Activated T-cell treated with anti-CD3 and anti-CD28 coated beads, Interleukin-2, amount 50 U/mL, for 48 hours (primary cell): ENCODE data around the gene VNN1.
"Not testable (repeated sequence)": the region's sequence is repeated elsewhere in the genome, so short reads cannot be mapped to it uniquely, and the experiment has no call there.

Experiments
- DNase-seq, 2 experiments: peaks; one replicate each; pipeline ENCODE4 v3.0.0-alpha.2; 2020

VNN1 gene

GRCh38 chr6:132719736-132720448 is 6.0 kb upstream of the VNN1 start:
- DNase-seq: no peak

- DNase-seq: no peak
Measured at GRCh38 chr6:132715881-132716637, 2.2 kb upstream of the VNN1 start.

GRCh38 chr6:132715204-132715603 is 1.3 kb upstream of the VNN1 start:
- DNase-seq: no peak

GRCh38 chr6:132714160-132714559 is 305 bp upstream of the VNN1 start:
- DNase-seq: no peak

GRCh38 chr6:132712366-132712765 is 1.5 kb downstream of the VNN1 start:
- DNase-seq: no peak

GRCh38 chr6:132708771-132709170 is 5.1 kb downstream of the VNN1 start:
- no peak for DNase-seq

- no peak for DNase-seq
Measured at GRCh38 chr6:132708002-132708401, 5.9 kb downstream of the VNN1 start.

GRCh38 chr6:132706756-132707155 is 7.1 kb downstream of the VNN1 start:
- not testable (repeated sequence) for DNase-seq

GRCh38 chr6:132703936-132704335 is 9.9 kb downstream of the VNN1 start:
- no peak for DNase-seq

GRCh38 chr6:132698608-132699007 is 15.2 kb downstream of the VNN1 start:
- DNase-seq: no peak

- no peak for DNase-seq
Measured at GRCh38 chr6:132695773-132696172, 18.1 kb downstream of the VNN1 start.

GRCh38 chr6:132693478-132693877 is 20.4 kb downstream of the VNN1 start:
- DNase-seq: no peak

GRCh38 chr6:132690678-132691077 is 23.2 kb downstream of the VNN1 start:
- no peak for DNase-seq

- no peak for DNase-seq
Measured at GRCh38 chr6:132687306-132687705, 26.5 kb downstream of the VNN1 start.

- DNase-seq: no peak
Measured at GRCh38 chr6:132686531-132686930, 27.3 kb downstream of the VNN1 start.

- no peak for DNase-seq
Measured at GRCh38 chr6:132685009-132685408, 28.8 kb downstream of the VNN1 start.

GRCh38 chr6:132684272-132684671 is 29.6 kb downstream of the VNN1 start:
- DNase-seq: no peak

- no peak for DNase-seq
Measured at GRCh38 chr6:132683543-132683942, 30.3 kb downstream of the VNN1 start.

GRCh38 chr6:132679094-132679493 is 34.8 kb downstream of the VNN1 start:
- not testable (repeated sequence) for DNase-seq

- no peak for DNase-seq
Measured at GRCh38 chr6:132675749-132676148, 38.1 kb downstream of the VNN1 start.

GRCh38 chr6:132675002-132675401 is 38.9 kb downstream of the VNN1 start:
- DNase-seq: no peak

GRCh38 chr6:132673376-132674094 is 40.3 kb downstream of the VNN1 start:
- no peak for DNase-seq

GRCh38 chr6:132671295-132671694 is 42.6 kb downstream of the VNN1 start:
- DNase-seq: no peak
